ENCODE data around the gene CALU. TPM values are rescaled to one million over a fixed set of nuclear protein-coding genes. Genes with fewer than 3 reads are reported as not detected.
A peak's percentile ranks its signal among the peaks of the same experiment; 100 is the strongest.

CALU gene
- total and polyA plus RNA-seq, 8 donors, result 8.7 to 46.0 (median 20.8) TPM

- no peak overlapping the region for H3K27ac ChIP-seq
- 66 to 74% methylated on average over 2 of the region's 2 CpGs for WGBS, 2 donors
- H3K9me3 ChIP-seq, result no peaks in the 10 kb centered on the region
- intact Hi-C loops (cut with DNase I), result no loop called here
- ATAC-seq, result no peak
- H3K27me3 ChIP-seq, result no peaks in the 10 kb centered on the region
- DNase-seq, result no peak
- no peak for FAIRE-seq
- H3K4me1 ChIP-seq, result no peaks in the 10 kb centered on the region
- TF ChIP-seq, protein P1, sequence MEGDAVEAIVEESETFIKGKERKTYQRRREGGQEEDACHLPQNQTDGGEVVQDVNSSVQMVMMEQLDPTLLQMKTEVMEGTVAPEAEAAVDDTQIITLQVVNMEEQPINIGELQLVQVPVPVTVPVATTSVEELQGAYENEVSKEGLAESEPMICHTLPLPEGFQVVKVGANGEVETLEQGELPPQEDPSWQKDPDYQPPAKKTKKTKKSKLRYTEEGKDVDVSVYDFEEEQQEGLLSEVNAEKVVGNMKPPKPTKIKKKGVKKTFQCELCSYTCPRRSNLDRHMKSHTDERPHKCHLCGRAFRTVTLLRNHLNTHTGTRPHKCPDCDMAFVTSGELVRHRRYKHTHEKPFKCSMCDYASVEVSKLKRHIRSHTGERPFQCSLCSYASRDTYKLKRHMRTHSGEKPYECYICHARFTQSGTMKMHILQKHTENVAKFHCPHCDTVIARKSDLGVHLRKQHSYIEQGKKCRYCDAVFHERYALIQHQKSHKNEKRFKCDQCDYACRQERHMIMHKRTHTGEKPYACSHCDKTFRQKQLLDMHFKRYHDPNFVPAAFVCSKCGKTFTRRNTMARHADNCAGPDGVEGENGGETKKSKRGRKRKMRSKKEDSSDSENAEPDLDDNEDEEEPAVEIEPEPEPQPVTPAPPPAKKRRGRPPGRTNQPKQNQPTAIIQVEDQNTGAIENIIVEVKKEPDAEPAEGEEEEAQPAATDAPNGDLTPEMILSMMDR (IDR thresholded peaks at IDR 0.05), result no peak
- H3K36me3 ChIP-seq, result no peaks in the 10 kb centered on the region
- H3K4me3 ChIP-seq, result no peak overlapping the region
Measured at GRCh38 chr7:128732521-128733277, 6.5 kb upstream of the CALU start.

- 66 to 72% methylated on average over 2 of the region's 2 CpGs for WGBS, 2 donors
- no peaks in the 10 kb centered on the region for H3K9me3 ChIP-seq
- no peaks in the 10 kb centered on the region for H3K27me3 ChIP-seq
- no peaks in the 10 kb centered on the region for H3K36me3 ChIP-seq
- H3K4me1 ChIP-seq, result no peaks in the 10 kb centered on the region
- H3K27ac ChIP-seq, result no peak overlapping the region
- no peak overlapping the region for H3K4me3 ChIP-seq
- intact Hi-C loops (cut with DNase I), result no loop called here
- DNase-seq, result no peak
- no peak for FAIRE-seq
- TF ChIP-seq, protein P1 (IDR thresholded peaks at IDR 0.05), result no peak
- ATAC-seq, result peak in 1 of 4 donors; percentile 17
Measured at GRCh38 chr7:128733278-128733645, 5.9 kb upstream of the CALU start.

GRCh38 chr7:128734890-128735289 lies 4.3 kb upstream of the CALU start:
- 93 to 94% methylated on average over 1 of the region's 1 CpG for WGBS, 2 donors
- Histone ChIP-seq H3K9me3 (no peaks in the 10 kb centered on the region), H3K27ac (no peak overlapping the region), H3K27me3 (no peaks in the 10 kb centered on the region), H3K36me3 (no peaks in the 10 kb centered on the region), H3K4me1 (no peaks in the 10 kb centered on the region), H3K4me3 (no peak overlapping the region)
- DNase-seq, result no peak
- TF ChIP-seq, protein P1 (IDR thresholded peaks at IDR 0.05), result no peak
- no peak for ATAC-seq
- intact Hi-C loops (cut with DNase I), result no loop called here
- no peak for FAIRE-seq

DNA sequence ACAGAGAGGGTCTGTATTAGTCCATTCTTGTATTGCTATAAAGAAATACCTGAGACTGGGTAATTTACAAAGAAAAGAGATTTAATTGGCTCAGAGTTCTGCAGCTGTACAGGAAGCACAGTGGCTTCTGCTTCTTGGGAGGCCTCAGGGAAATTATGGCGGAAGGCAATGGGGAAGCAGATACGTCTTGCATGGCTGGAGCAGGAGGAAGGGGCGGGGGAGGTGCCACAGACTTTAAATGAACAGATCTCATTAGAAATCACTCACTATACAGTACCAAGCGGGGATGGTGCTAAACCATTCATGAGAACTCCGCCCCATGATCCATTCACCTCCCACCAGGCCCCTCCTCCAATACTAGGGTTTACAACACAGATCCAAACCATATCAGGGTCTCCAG lies 3.7 kb upstream of the CALU start:
- FAIRE-seq (no peak), DNase-seq (no peak), ATAC-seq (no peak)
- no peaks in the 10 kb centered on the region for H3K9me3 ChIP-seq
- H3K27me3 ChIP-seq, result no peaks in the 10 kb centered on the region
- H3K27ac ChIP-seq, result no peak overlapping the region
- no peaks in the 10 kb centered on the region for H3K36me3 ChIP-seq
- peaks cover 0 to under 1% (median under 1%) of the 10 kb centered on the region in 3 donors for H3K4me1 ChIP-seq
- WGBS, 2 donors, result 85 to 94% methylated on average over 5 of the region's 5 CpGs
- intact Hi-C loops (cut with DNase I), result no loop called here
- H3K4me3 ChIP-seq, result no peak overlapping the region
- TF ChIP-seq, protein P1 (IDR thresholded peaks at IDR 0.05), result no peak

GRCh38 chr7:128737441-128737840 lies 1.7 kb upstream of the CALU start:
- Histone ChIP-seq H3K27ac (no peak overlapping the region), H3K4me3 (no peak overlapping the region), H3K4me1 (peaks cover 10 to 21% (median 12%) of the 10 kb centered on the region in 3 donors), H3K27me3 (no peaks in the 10 kb centered on the region), H3K36me3 (no peaks in the 10 kb centered on the region), H3K9me3 (no peaks in the 10 kb centered on the region)
- WGBS, 2 donors, result 84 to 91% methylated on average over 4 of the region's 4 CpGs
- DNase-seq (no peak), FAIRE-seq (no peak), ATAC-seq (no peak)
- TF ChIP-seq, protein P1 (IDR thresholded peaks at IDR 0.05), result no peak
- intact Hi-C loops (cut with DNase I), result no loop called here
